PC-9 (cell line): ENCODE data around the gene FOXI2. TPM values are rescaled to one million over a fixed set of nuclear protein-coding genes. Genes with fewer than 3 reads are reported as not detected.

ENCODE experiments used
- BruUV-seq: library from RNA; stranded (reverse); fragments of 400-500 nt; replicated peaks from 2 replicates; lab custom pipeline; 2021; lab: Mats Ljungman, UMichigan
- CTCF ChIA-PET: fragments of 300-600 bp; sonication (Branson Sonifier 250); formaldehyde crosslinking; loops from one replicate; lab custom pipeline; 2022; ENCODE audit warnings: antibody characterized with exemption; lab: Charles Lee
- POLR2A ChIA-PET: fragments of 300-600 bp; sonication (Branson Sonifier 250); formaldehyde crosslinking; loops from one replicate; lab custom pipeline; 2022; ENCODE audit warnings: antibody characterized with exemption; ENCODE audit not compliant: unreplicated experiment; lab: Charles Lee
- DNase-seq, 2 experiments: peaks; one replicate each; pipeline versions ENCODE4 v3.0.0 to v3.0.0-alpha.2; 2015 to 2022; ENCODE audit warnings: mixed read lengths in 1 of 2
- H2AFZ ChIP-seq: fragments of 200-600 bp; sonication (generic); 2 replicates; pipeline ENCODE4 v1.8.1; 2017; ENCODE audit warnings: antibody characterized with exemption
- H3F3A ChIP-seq: fragments of 200-600 bp; sonication (generic); 2 replicates; pipeline ENCODE4 v1.8.1; 2017; ENCODE audit warnings: antibody characterized with exemption, mild to moderate bottlenecking, low read depth; ENCODE audit not compliant: insufficient read depth
- H3K27ac ChIP-seq: fragments of 200-600 bp; sonication (generic); 2 replicates; pipeline ENCODE4 v1.6.1; 2016; ENCODE audit warnings: mixed run types
- H3K27me3 ChIP-seq: fragments of 200-600 bp; sonication (generic); 2 replicates; pipeline ENCODE4 v1.6.1; 2016; ENCODE audit warnings: low read depth, mixed run types; ENCODE audit not compliant: insufficient read depth
- H3K36me3 ChIP-seq: fragments of 200-600 bp; sonication (generic); 2 replicates; pipeline ENCODE4 v1.6.1; 2016; ENCODE audit warnings: low read depth, mixed run types
- H3K4me1 ChIP-seq: fragments of 200-600 bp; sonication (generic); replicated peaks from 2 replicates; pipeline ENCODE4 v1.6.1; 2016; ENCODE audit warnings: mixed run types; ENCODE audit not compliant: insufficient read depth
- H3K4me2 ChIP-seq: fragments of 200-600 bp; sonication (generic); 2 replicates; pipeline ENCODE4 v1.6.1; 2017; ENCODE audit warnings: mixed run types
- H3K4me3 ChIP-seq: fragments of 200-600 bp; sonication (generic); 2 replicates; pipeline ENCODE4 v1.6.1; 2016; ENCODE audit warnings: mixed run types
- H3K79me2 ChIP-seq: fragments of 200-600 bp; sonication (generic); 2 replicates; pipeline ENCODE4 v1.6.1; 2017; ENCODE audit warnings: low read depth, mixed run types
- H3K9me2 ChIP-seq: fragments of 200-600 bp; sonication (generic); 2 replicates; pipeline ENCODE4 v1.8.1; 2017; ENCODE audit warnings: mild to moderate bottlenecking; ENCODE audit not compliant: insufficient read depth
- H3K9me3 ChIP-seq: fragments of 200-600 bp; sonication (generic); 2 replicates; pipeline ENCODE4 v1.8.1; 2016; ENCODE audit warnings: low read depth; ENCODE audit not compliant: insufficient read depth
- H4K20me1 ChIP-seq: fragments of 200-600 bp; sonication (generic); 2 replicates; pipeline ENCODE4 v1.8.1; 2017; ENCODE audit not compliant: insufficient read depth
- CTCF ChIP-seq: fragments of 200-600 bp; sonication (generic); conservative IDR thresholded peaks from 2 replicates; pipeline ENCODE4 v1.6.1; 2017; ENCODE audit warnings: mixed run types, antibody characterized with exemption, mild to moderate bottlenecking, moderate library complexity
- EZH2 ChIP-seq: fragments of 200-600 bp; sonication (generic); IDR thresholded peaks from 2 replicates; pipeline ENCODE4 v1.8.0; 2017; ENCODE audit warnings: antibody characterized with exemption, low read depth
- intact Hi-C: fragments of 100-400 bp; cut with micrococcal nuclease; formaldehyde crosslinking; loops from one replicate; pipeline ENCODE4 v1.10.0; 2022; ENCODE audit not compliant: unreplicated experiment
- total RNA-seq: library from RNA; stranded (reverse); gene quantifications from 2 replicates; pipeline ENCODE4 v1.2.3, GENCODE V29; 2021

Gene FOXI2
- total RNA-seq, 1 experiment from 2014 or later: not detected

- H3K9me3 ChIP-seq: no peaks in the 10 kb centered on the region
- TF ChIP-seq EZH2 (no peak), CTCF (no peak)
- BruUV-seq: no TSS peak
- ChIA-PET CTCF (no interaction called here), POLR2A (no interaction called here)
- H3K4me3 ChIP-seq: no peak overlapping the region
- H3K4me1 ChIP-seq: no peaks in the 10 kb centered on the region
- no peaks in the 10 kb centered on the region for H3K9me2 ChIP-seq
- H3K36me3 ChIP-seq: no peaks in the 10 kb centered on the region
- no peak for DNase-seq
- H3K27ac ChIP-seq: no peak overlapping the region
- intact Hi-C loops: no loop called here
- no peaks in the 10 kb centered on the region for H3F3A ChIP-seq
- H4K20me1 ChIP-seq: no peaks in the 10 kb centered on the region
- no peak overlapping the region for H2AFZ ChIP-seq
- H3K4me2 ChIP-seq: no peak overlapping the region
- H3K27me3 ChIP-seq: no peaks in the 10 kb centered on the region
- H3K79me2 ChIP-seq: no peaks in the 10 kb centered on the region
Observed at GRCh38 chr10:127736222-127736914, 617 bp upstream of the FOXI2 start.

- Histone ChIP-seq H2AFZ (no peak overlapping the region), H3F3A (no peaks in the 10 kb centered on the region), H3K9me2 (no peaks in the 10 kb centered on the region), H3K4me3 (no peak overlapping the region), H3K4me2 (no peak overlapping the region), H3K4me1 (no peaks in the 10 kb centered on the region), H3K9me3 (no peaks in the 10 kb centered on the region), H4K20me1 (no peaks in the 10 kb centered on the region), H3K36me3 (no peaks in the 10 kb centered on the region), H3K27me3 (no peaks in the 10 kb centered on the region), H3K79me2 (no peaks in the 10 kb centered on the region), H3K27ac (no peak overlapping the region)
- no peak for TF ChIP-seq EZH2
- no peak for TF ChIP-seq CTCF
- ChIA-PET POLR2A (no interaction called here), CTCF (no interaction called here)
- intact Hi-C loops: no loop called here
- no TSS peak for BruUV-seq
- DNase-seq: no peak
Observed at GRCh38 chr10:127737563-127738511, 852 bp downstream of the FOXI2 start.

GRCh38 chr10:127738512-127739424 is 1.8 kb downstream of the FOXI2 start:
- no peaks in the 10 kb centered on the region for H3K27me3 ChIP-seq
- no peaks in the 10 kb centered on the region for H3K9me2 ChIP-seq
- H3K27ac ChIP-seq: no peak overlapping the region
- no peaks in the 10 kb centered on the region for H3K4me1 ChIP-seq
- ChIA-PET POLR2A (no interaction called here), CTCF (no interaction called here)
- H3K4me3 ChIP-seq: no peak overlapping the region
- H4K20me1 ChIP-seq: no peaks in the 10 kb centered on the region
- intact Hi-C loops: no loop called here
- TF ChIP-seq CTCF (no peak), EZH2 (no peak)
- H3K79me2 ChIP-seq: no peaks in the 10 kb centered on the region
- H3K9me3 ChIP-seq: no peaks in the 10 kb centered on the region
- H2AFZ ChIP-seq: no peak overlapping the region
- no peaks in the 10 kb centered on the region for H3F3A ChIP-seq
- H3K36me3 ChIP-seq: no peaks in the 10 kb centered on the region
- no peak overlapping the region for H3K4me2 ChIP-seq
- no TSS peak for BruUV-seq
- DNase-seq: no peak
